GM12873 (cell line): ENCODE results near the gene PCBP3.

Experiments used
- CTCF ChIP-seq: IDR thresholded peaks from 2 replicates; pipeline ENCODE4 v1.5.1; 2012; ENCODE audit warnings: low read depth, mild to moderate bottlenecking, moderate library complexity, low read length, control low read depth; ENCODE audit not compliant: insufficient read depth; ENCODE audit errors: missing control alignments

Gene PCBP3

GRCh38 chr21:45630876-45631275 lies 12.6 kb upstream of the PCBP3 start:
- no peak for TF ChIP-seq CTCF

- no peak for TF ChIP-seq CTCF
Measured at GRCh38 chr21:45631540-45631939, 12.0 kb upstream of the PCBP3 start.

- TF ChIP-seq CTCF: no peak
Measured at GRCh38 chr21:45632160-45632559, 11.4 kb upstream of the PCBP3 start.

GRCh38 chr21:45632637-45633251 lies 10.8 kb upstream of the PCBP3 start:
- TF ChIP-seq CTCF: no peak

GRCh38 chr21:45634511-45635183 lies 8.9 kb upstream of the PCBP3 start:
- no peak for TF ChIP-seq CTCF

GRCh38 chr21:45635271-45636151 lies 8.0 kb upstream of the PCBP3 start:
- no peak for TF ChIP-seq CTCF

GRCh38 chr21:45636459-45636858 lies 7.1 kb upstream of the PCBP3 start:
- no peak for TF ChIP-seq CTCF
